Activated naive CD8-positive, alpha-beta T cell treated with anti-CD3 and anti-CD28 coated beads for 36 hours (primary cell): ENCODE results near the gene SBNO2. TPM values are rescaled to one million over a fixed set of nuclear protein-coding genes. Genes with fewer than 3 reads are reported as not detected.
A peak's percentile ranks its signal among the peaks of the same experiment; 100 is the strongest.

ENCODE experiments used
- DNase-seq: peaks from one replicate; pipeline ENCODE4 v3.0.0; 2021
- H3K27ac Mint-ChIP-seq: one replicate; pipeline ENCODE4 v1.8.0; 2022; ENCODE audit warnings: mild to moderate bottlenecking, moderate library complexity, mixed read lengths
- H3K27me3 Mint-ChIP-seq: one replicate; pipeline ENCODE4 v1.8.0; 2022; ENCODE audit warnings: mild to moderate bottlenecking, mixed read lengths
- H3K36me3 Mint-ChIP-seq: one replicate; pipeline ENCODE4 v1.8.0; 2021; ENCODE audit warnings: mild to moderate bottlenecking, mixed read lengths
- H3K4me1 Mint-ChIP-seq: one replicate; pipeline ENCODE4 v1.8.0; 2021; ENCODE audit warnings: mixed read lengths
- H3K4me3 Mint-ChIP-seq: one replicate; pipeline ENCODE4 v1.8.0; 2022; ENCODE audit warnings: mild to moderate bottlenecking, moderate library complexity, mixed read lengths
- H3K9me3 Mint-ChIP-seq: one replicate; pipeline ENCODE4 v1.8.0; 2022; ENCODE audit warnings: mixed read lengths
- total RNA-seq, 2 experiments: library from RNA; stranded (reverse); gene quantifications; one replicate each; pipeline ENCODE4 v1.2.3, GENCODE V29; 2021

Gene SBNO2
- total RNA-seq, 2 experiments from 2014 or later: 50.5 to 51.6 TPM

DNA sequence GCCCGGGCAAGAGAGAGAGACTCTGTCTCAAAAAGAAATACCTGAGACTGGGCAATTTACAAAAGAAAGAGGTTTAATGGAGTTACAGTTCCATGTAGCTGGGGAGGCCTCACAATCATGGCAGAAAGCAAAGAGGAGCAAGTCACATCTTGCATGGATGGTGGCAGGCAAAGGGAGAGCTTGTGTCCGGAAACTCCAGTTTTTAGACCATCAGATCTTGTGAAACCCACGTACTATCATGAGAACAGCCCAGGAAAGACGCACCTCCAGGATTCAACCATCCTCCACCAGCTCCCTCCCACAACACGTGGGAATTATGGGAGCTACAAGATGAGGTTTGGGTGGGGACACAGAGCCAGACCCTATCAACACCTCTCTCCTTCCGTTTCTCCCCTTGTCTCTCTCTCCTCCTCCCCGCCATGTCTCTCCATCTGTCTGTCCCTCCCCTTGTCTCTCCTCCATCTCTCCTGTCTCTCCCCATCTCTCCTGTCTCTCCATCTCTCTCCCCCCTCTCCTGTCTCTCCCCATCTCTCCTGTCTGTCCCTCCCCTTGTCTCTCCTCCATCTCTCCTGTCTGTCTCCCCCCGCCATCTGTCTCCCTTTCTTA is 88.9 kb downstream of the SBNO2 start:
- H3K27ac Mint-ChIP-seq: peak overlapping the region; percentile 77
- H3K4me1 Mint-ChIP-seq: peaks cover 38% of the 10 kb centered on the region
- peaks cover 48% of the 10 kb centered on the region for H3K36me3 Mint-ChIP-seq
- peaks cover 4% of the 10 kb centered on the region for H3K27me3 Mint-ChIP-seq
- H3K4me3 Mint-ChIP-seq: no peak overlapping the region
- no peaks in the 10 kb centered on the region for H3K9me3 Mint-ChIP-seq
- no peak for DNase-seq

DNA sequence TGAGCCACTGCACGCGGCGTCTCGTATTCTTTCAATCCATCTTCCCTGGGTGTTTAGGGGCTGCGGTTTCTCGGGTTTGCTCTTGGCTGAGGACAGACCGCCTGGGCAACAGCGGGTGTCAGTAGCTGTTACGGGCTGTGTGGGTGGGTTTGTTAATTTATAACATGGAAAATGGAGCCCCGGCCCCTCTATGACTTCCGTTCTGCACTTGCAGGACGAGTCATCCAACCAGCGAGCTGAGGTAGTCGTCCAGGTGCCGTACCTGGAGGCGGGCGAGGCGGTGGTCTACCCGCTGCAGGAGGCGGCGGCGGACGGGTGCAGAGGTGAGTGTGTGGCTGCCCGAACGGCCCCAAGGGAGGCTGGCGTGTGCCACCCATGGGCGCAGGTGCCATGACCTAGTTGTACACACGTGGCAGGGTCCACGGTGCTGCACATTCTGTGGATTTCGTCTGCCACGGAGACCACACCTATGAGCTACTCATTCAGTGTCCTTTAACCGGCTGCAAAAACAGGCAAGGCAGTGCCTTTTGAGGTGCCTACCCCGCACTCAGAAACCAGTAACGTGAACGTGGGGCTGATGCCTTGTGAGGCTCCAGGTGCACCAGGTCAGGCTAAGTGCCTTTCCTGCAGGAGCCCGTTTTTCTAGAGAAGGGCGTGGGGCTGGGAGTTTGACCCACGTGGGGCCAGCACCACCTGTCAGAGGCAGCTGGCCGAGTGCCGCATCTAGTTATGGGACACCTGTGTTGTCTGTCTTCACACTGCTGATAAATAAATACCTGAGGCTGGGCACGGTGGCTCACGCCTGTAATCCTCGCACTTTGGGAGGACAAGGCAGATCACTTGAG is 89.8 kb downstream of the SBNO2 start:
- H3K4me1 Mint-ChIP-seq: peaks cover 40% of the 10 kb centered on the region
- H3K36me3 Mint-ChIP-seq: peaks cover 53% of the 10 kb centered on the region
- H3K9me3 Mint-ChIP-seq: no peaks in the 10 kb centered on the region
- peak; percentile 54 for DNase-seq
- peak overlapping the region; percentile 77 for H3K27ac Mint-ChIP-seq
- H3K4me3 Mint-ChIP-seq: no peak overlapping the region
- peaks cover 4% of the 10 kb centered on the region for H3K27me3 Mint-ChIP-seq

DNA sequence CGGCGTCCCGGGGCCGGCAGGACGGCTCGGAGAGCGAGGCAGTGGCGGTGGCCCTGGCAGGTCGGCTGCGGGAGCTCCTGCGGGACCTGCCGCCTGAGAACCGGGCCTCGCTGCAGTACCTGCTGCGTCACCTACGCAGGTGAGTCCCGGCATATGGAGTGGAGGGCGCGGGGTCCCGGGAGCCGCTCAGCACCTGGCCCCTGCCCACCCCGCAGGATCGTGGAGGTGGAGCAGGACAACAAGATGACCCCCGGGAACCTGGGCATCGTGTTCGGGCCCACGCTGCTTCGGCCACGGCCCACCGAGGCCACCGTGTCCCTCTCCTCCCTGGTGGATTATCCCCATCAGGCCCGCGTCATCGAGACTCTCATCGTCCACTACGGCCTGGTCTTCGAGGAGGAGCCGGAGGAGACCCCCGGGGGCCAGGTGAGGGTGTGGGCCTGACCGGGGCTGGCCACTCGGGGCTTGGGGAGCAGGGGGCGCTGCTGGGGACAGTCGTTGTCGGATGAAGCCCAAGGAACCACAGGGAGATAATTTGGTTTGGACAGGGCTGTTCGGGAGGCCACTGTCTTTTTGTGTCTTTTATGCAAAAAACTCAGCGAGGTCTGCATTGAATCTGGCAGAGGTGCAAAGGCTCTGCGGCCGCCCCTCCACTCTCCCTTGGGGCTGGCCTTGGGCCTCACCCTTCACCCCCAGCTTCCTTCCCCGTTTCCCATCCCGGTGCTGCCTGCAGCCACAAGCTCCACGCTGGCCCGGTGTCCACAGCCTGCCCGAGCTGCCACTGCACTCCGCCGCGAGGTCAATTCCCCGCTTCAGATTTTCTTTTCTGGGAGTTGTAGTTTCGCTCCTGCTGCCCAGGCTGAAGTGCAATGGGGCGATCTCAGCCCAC is 90.9 kb downstream of the SBNO2 start:
- Mint-ChIP-seq H3K27ac (no peak overlapping the region), H3K4me3 (no peak overlapping the region), H3K36me3 (peaks cover 48% of the 10 kb centered on the region), H3K27me3 (peaks cover 4% of the 10 kb centered on the region), H3K9me3 (no peaks in the 10 kb centered on the region), H3K4me1 (peaks cover 34% of the 10 kb centered on the region)
- no peak for DNase-seq

DNA sequence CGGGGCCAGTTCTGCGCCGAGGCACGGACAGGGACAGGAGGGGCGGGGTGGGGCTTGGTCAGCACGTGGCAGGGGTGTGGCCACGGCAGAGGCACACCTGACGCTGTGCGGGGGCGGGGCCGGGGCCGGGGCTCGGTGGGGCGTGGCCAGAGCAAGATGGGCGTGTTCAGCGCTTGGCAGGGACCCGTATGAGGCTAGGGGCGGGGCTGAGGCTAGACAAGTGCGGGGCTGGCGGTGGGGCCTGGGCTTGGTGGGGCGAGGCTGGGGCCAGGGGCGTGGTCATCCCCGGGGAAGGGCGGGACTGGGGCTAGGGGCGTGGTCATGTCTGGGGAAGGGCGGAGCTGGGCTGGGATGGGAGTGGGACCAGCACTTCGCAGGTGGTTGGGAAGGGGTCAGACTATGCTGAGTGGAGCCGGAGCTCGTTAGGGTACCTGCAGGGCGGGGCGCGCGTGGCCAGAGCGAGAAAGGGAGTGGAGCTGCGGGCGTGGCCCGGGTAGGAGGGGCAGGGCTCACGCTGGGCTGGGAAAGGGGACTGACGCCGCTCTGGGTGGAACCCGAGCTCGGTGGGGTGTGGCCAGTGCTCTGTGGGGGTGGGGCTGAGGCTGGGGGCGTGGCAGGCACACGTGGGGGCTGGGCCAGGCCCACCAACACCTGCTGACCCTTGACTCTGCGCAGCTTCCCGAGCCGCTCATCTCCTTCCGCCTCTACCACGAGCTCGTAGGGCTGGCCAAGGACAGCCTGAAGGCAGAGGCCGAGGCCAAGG is 91.7 kb downstream of the SBNO2 start:
- H3K27ac Mint-ChIP-seq: peak overlapping the region; percentile 21
- peaks cover 52% of the 10 kb centered on the region for H3K36me3 Mint-ChIP-seq

DNA sequence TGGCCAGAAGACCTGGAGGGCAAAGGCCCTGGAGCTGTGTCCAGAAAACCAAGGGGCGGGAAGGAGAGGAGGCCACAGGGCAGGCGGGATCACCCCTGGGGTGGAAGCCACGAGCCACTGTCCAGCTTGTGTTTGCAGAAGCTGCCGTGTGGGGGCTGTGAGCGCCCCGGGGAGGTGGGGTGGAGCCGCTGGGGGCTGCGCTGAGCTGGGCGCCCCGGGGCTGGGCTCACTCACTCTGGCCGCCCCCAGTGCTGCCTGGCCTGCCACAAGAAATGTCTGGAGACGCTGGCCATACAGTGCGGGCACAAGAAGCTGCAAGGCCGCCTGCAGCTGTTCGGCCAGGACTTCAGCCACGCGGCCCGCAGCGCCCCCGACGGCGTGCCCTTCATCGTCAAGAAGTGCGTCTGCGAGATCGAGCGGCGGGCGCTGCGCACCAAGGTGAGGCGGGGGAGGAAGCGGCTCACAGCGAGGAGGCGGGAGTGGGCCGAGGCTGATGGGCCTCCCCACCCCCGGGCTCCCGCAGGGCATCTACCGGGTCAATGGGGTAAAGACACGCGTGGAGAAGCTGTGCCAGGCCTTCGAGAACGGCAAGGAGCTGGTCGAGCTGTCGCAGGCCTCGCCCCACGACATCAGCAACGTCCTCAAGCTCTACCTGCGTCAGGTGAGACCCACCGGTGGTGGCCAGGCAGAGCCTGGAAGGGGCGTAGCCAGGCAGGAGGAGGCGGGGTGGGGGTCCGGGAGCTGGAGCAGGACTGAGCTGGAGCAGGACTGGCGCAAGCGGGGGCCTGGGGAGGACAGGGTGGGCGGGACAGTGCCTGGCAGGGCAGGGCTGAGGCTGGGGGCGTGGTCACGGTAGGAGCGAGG is 92.5 kb downstream of the SBNO2 start:
- Mint-ChIP-seq H3K4me1 (peaks cover 38% of the 10 kb centered on the region), H3K4me3 (peak overlapping the region; percentile 14), H3K9me3 (no peaks in the 10 kb centered on the region), H3K36me3 (peaks cover 57% of the 10 kb centered on the region), H3K27me3 (peaks cover 4% of the 10 kb centered on the region), H3K27ac (no peak overlapping the region)
- DNase-seq: no peak

More for the DNA sequence above, 91.7 kb downstream of the SBNO2 start:
- Mint-ChIP-seq H3K27me3 (peaks cover 4% of the 10 kb centered on the region), H3K9me3 (no peaks in the 10 kb centered on the region), H3K4me3 (no peak overlapping the region), H3K4me1 (peaks cover 33% of the 10 kb centered on the region)
- DNase-seq: peak; percentile 86

DNA sequence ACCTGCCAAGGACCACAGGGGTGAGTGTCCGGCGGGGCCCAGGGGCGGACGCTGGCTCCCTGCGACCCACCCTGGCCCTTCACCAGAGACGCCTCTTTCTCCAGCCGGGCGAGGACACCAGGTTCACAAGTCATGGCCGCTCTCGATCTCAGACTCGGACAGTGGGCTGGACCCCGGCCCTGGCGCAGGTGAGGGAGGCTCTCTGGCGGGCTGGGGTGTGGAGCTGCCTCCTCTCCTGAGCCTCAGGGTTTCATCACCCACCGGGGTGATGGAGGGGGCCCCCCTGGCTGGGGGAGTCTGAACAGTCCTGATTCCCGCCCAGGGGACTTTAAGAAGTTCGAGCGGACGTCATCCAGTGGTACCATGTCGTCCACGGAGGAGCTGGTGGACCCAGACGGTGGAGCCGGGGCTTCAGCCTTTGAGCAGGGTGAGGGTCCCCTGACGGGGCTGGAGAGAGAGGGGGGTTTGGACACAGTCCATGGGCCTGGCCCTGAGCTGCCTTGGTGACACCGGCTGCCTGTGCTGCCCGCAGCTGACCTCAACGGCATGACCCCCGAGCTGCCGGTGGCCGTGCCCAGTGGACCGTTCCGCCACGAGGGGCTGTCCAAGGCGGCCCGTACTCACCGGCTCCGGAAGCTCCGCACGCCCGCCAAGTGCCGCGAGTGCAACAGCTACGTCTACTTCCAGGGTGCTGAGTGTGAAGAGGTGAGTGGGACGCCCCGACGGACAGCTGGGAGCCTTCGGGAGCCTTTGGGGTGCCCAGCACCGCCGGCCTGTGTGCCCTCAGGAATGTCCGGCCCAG is 93.5 kb downstream of the SBNO2 start:
- no peak for DNase-seq
- Mint-ChIP-seq H3K9me3 (no peaks in the 10 kb centered on the region), H3K27me3 (peaks cover 4% of the 10 kb centered on the region), H3K27ac (peak overlapping the region; percentile 25), H3K36me3 (peaks cover 62% of the 10 kb centered on the region), H3K4me1 (peaks cover 45% of the 10 kb centered on the region), H3K4me3 (peak overlapping the region; percentile 14)

DNA sequence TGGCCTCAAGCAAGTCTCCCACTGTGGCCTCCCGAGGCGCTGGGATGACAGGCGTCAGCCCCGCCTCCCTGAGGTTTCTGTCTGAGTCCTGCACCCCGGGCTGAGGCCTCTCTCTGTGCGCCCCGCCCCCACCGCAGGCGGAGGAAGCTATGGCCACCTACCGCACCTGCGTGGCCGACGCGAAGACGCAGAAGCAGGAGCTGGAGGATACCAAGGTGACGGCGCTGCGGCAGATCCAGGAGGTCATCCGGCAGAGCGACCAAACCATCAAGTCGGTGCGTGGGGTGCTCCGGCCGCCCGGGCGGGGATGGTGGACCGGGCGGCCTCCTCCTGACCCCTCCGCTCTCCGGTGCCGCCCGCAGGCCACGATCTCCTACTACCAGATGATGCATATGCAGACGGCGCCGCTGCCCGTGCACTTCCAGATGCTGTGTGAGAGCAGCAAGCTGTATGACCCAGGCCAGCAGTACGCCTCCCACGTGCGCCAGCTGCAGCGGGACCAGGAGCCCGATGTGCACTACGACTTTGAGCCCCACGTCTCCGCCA is 94.4 kb downstream of the SBNO2 start:
- Mint-ChIP-seq H3K36me3 (peaks cover 57% of the 10 kb centered on the region), H3K9me3 (no peaks in the 10 kb centered on the region)

DNA sequence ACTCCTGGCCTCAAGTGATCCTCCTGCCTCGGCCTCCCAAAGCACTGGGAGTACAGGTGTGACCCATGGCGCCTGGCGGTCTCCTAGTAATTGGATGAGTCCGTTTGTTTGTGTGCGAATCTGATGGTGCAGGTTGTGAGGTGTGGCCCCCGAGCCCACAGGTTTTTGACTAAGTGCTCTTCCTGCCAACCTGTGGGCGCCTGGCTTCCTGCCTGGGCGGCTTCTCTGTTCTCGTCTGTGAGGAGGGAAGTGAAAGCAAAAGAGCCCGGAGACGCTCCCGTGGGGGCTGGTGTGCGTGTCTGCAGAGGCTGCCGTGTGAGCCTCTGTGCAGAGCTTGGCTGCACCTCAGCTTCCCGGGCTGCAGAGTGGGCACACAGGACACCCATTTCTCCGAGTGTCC is 97.1 kb downstream of the SBNO2 start:
- Mint-ChIP-seq H3K27me3 (no peaks in the 10 kb centered on the region), H3K27ac (peak overlapping the region; percentile 86), H3K4me3 (peak overlapping the region; percentile 70), H3K9me3 (no peaks in the 10 kb centered on the region), H3K36me3 (peaks cover 60% of the 10 kb centered on the region), H3K4me1 (peaks cover 47% of the 10 kb centered on the region)
- peak; percentile 95 for DNase-seq

More for the DNA sequence above, 94.4 kb downstream of the SBNO2 start:
- H3K27me3 Mint-ChIP-seq: no peaks in the 10 kb centered on the region
- H3K4me3 Mint-ChIP-seq: peak overlapping the region; percentile 34
- peak overlapping the region; percentile 68 for H3K27ac Mint-ChIP-seq
- peaks cover 41% of the 10 kb centered on the region for H3K4me1 Mint-ChIP-seq
- peak; percentile 87 for DNase-seq

DNA sequence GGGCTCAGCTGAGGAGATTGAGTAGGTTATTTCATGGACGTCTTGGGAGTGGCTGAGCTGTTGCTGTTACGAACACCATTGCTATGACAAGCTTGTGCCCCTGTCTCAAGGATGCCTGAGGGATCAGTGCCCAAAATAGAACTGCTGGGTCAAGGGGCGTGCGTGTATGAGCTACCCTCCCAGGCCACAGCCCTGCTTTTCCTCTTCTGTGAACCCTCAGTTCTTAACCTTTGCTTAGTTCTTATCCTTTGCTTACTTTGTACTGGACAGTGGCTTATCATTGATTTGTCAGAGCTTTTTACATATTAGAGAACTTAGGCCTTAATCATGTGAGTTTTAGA is 98.1 kb downstream of the SBNO2 start:
- H3K4me1 Mint-ChIP-seq: peaks cover 51% of the 10 kb centered on the region
- peaks cover 62% of the 10 kb centered on the region for H3K36me3 Mint-ChIP-seq
- no peak for DNase-seq
- no peaks in the 10 kb centered on the region for H3K9me3 Mint-ChIP-seq
- no peaks in the 10 kb centered on the region for H3K27me3 Mint-ChIP-seq
- H3K27ac Mint-ChIP-seq: peak overlapping the region; percentile 80
- peak overlapping the region; percentile 42 for H3K4me3 Mint-ChIP-seq

DNA sequence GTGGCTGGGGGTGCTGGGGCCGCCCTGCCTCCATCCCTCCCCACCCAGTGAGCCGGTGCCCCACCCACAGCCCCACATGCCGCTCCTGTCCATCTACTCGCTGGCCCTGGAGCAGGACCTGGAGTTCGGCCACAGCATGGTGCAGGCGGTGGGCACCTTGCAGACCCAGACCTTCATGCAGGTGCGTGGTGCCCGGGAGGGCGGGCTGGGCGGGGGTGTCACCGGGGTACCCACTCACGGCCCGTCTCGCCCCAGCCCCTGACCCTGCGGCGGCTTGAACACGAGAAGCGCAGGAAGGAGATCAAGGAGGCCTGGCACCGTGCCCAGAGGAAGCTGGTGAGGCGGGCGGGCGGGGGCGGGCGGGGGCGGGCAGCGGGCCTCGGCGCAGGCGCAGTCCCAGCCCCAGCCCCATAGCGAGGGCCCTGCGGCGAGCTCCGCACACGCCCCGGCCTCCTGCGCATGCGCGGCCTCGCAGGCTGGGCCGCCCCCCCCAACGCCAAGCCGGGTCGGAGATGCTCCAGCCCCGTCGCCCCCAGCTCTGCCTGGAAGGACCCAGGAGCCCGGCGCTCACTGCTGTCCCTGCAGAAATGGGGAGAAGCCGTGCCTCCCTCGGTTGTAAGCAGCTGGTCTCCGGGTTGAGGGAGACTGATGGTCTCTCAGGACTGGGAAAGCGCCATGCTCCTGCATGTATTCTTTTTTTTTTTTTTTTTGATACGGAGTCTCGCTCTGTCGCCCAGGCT is 99.4 kb downstream of the SBNO2 start:
- no peak overlapping the region for H3K27ac Mint-ChIP-seq
- no peaks in the 10 kb centered on the region for H3K9me3 Mint-ChIP-seq
- H3K27me3 Mint-ChIP-seq: no peaks in the 10 kb centered on the region
- DNase-seq: peak; percentile 83
- H3K36me3 Mint-ChIP-seq: peaks cover 57% of the 10 kb centered on the region
- H3K4me3 Mint-ChIP-seq: peak overlapping the region; percentile 42
- H3K4me1 Mint-ChIP-seq: peaks cover 48% of the 10 kb centered on the region

DNA sequence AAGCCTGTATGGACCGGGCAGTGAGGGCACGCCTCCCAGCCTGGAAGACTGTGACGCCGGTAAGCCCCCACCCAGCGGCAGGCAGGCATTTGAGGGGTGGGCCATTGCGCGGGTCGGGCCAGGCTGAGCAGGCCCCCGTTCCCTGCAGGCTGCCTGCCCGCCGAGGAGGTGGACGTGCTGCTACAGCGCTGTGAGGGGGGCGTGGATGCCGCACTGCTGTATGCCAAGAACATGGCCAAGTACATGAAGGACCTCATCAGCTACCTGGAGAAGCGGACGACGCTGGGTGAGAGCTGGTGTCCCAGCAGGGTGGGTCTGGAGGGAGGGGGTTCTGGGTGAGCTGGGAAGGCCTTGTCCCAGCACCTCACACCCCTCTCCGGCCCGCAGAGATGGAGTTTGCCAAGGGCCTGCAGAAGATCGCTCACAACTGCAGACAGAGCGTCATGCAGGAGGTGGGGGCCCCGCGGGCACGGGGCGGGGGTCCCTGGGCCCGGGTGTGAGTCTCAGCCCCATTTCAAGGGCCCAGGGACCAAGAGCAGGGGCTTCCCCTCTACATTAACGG is 100.0 kb downstream of the SBNO2 start:
- Mint-ChIP-seq H3K27ac (no peak overlapping the region), H3K4me1 (peaks cover 52% of the 10 kb centered on the region), H3K27me3 (no peaks in the 10 kb centered on the region), H3K4me3 (peak overlapping the region; percentile 55), H3K9me3 (no peaks in the 10 kb centered on the region), H3K36me3 (peaks cover 60% of the 10 kb centered on the region)
- DNase-seq: no peak
